GM23248 (cell line): ENCODE measurements around the gene PLPPR3. TPM values are rescaled to one million over a fixed set of nuclear protein-coding genes. Genes with fewer than 3 reads are reported as not detected.

Experiments
- DNase-seq: peaks from one replicate; pipeline ENCODE4 v3.0.0-alpha.2; 2015
- H2AFZ ChIP-seq: fragments of 200-600 bp; sonication (generic); 2 replicates; pipeline ENCODE4 v1.6.1; 2016; ENCODE audit warnings: antibody characterized with exemption
- H3F3A ChIP-seq: fragments of 200-600 bp; sonication (generic); 2 replicates; pipeline ENCODE4 v1.6.1; 2016; ENCODE audit warnings: mild to moderate bottlenecking, antibody characterized with exemption, mixed run types; ENCODE audit not compliant: insufficient read depth
- H3K27ac ChIP-seq: fragments of 200-600 bp; sonication (generic); 2 replicates; pipeline ENCODE4 v1.5.1; 2016; ENCODE audit warnings: mild to moderate bottlenecking
- H3K27me3 ChIP-seq: fragments of 200-600 bp; sonication (generic); replicated peaks from 2 replicates; pipeline ENCODE4 v1.6.1; 2016; ENCODE audit warnings: mild to moderate bottlenecking; ENCODE audit not compliant: insufficient read depth
- H3K36me3 ChIP-seq: fragments of 200-600 bp; sonication (generic); 2 replicates; pipeline ENCODE4 v1.6.1; 2016; ENCODE audit warnings: low read depth, mild to moderate bottlenecking
- H3K4me1 ChIP-seq: fragments of 200-600 bp; sonication (generic); 2 replicates; pipeline ENCODE4 v1.6.1; 2016; ENCODE audit warnings: mild to moderate bottlenecking; ENCODE audit not compliant: insufficient read depth
- H3K4me2 ChIP-seq: fragments of 200-600 bp; sonication (generic); one replicate; pipeline ENCODE4 v1.6.1; 2016; ENCODE audit warnings: mild to moderate bottlenecking; ENCODE audit not compliant: unreplicated experiment
- H3K4me3 ChIP-seq: fragments of 200-600 bp; sonication (generic); 2 replicates; pipeline ENCODE4 v1.5.1; 2016; ENCODE audit warnings: mild to moderate bottlenecking
- H3K79me2 ChIP-seq: fragments of 200-600 bp; sonication (generic); 2 replicates; pipeline ENCODE4 v1.6.1; 2016; ENCODE audit warnings: mild to moderate bottlenecking; ENCODE audit not compliant: insufficient read depth
- H3K9ac ChIP-seq: fragments of 200-600 bp; sonication (generic); 2 replicates; pipeline ENCODE4 v1.6.1; 2016; ENCODE audit warnings: mild to moderate bottlenecking
- H3K9me2 ChIP-seq: fragments of 200-600 bp; sonication (generic); 2 replicates; pipeline ENCODE4 v1.6.1; 2016; ENCODE audit warnings: mixed run types, mild to moderate bottlenecking, moderate library complexity; ENCODE audit not compliant: insufficient read depth
- H3K9me3 ChIP-seq: fragments of 200-600 bp; sonication (generic); one replicate; pipeline ENCODE4 v1.6.1; 2017; ENCODE audit warnings: low read depth
- H4K20me1 ChIP-seq: fragments of 200-600 bp; sonication (generic); 2 replicates; pipeline ENCODE4 v1.6.0; 2016; ENCODE audit not compliant: insufficient read depth
- EZH2 ChIP-seq: fragments of 200-600 bp; sonication (generic); IDR thresholded peaks from 2 replicates; pipeline ENCODE4 v1.6.1; 2018; ENCODE audit warnings: antibody characterized with exemption, mild to moderate bottlenecking; ENCODE audit not compliant: insufficient read depth, poor library complexity, severe bottlenecking
- EZH2phosphoT487 ChIP-seq: fragments of 200-600 bp; sonication (generic); IDR thresholded peaks from 2 replicates; pipeline ENCODE4 v1.6.1; 2018; ENCODE audit warnings: antibody characterized with exemption, moderate library complexity, mild to moderate bottlenecking, low read depth; ENCODE audit not compliant: insufficient read depth
- WGBS, 2 experiments: methylation state at CpG; one replicate each; pipeline ENCODE4 v1.1.6; 2015 to 2017; ENCODE audit warnings: low lambda C conversion rate in 2 of 2, low coverage in 1 of 2; ENCODE audit errors: missing lambda C conversion rate in 2 of 2; 5-methylcytosine and 5-hydroxymethylcytosine counted together
- in situ Hi-C: fragments of 300-500 bp; cut with MboI; formaldehyde crosslinking; loops from 2 replicates; pipeline ENCODE4 v1.15.0; 2020
- polyA plus RNA-seq: library from polyadenylated mRNA; unstranded; fragments of >200 nt; fragmentation: Nextera tagmentation; extraction: Ambion mirVana; gene quantifications from 2 replicates; pipeline ENCODE4 v1.2.1, GENCODE V29; 2016
- total RNA-seq: library from RNA; depleted of rRNA; stranded (reverse); fragments of >200 nt; shearing (Covaris generic); gene quantifications from 2 replicates; pipeline ENCODE4 v1.2.3, GENCODE V29; 2014

The PLPPR3 gene
- total and polyA plus RNA-seq, 2 experiments from 2014 or later: 0.32 TPM; not detected in 1

DNA sequence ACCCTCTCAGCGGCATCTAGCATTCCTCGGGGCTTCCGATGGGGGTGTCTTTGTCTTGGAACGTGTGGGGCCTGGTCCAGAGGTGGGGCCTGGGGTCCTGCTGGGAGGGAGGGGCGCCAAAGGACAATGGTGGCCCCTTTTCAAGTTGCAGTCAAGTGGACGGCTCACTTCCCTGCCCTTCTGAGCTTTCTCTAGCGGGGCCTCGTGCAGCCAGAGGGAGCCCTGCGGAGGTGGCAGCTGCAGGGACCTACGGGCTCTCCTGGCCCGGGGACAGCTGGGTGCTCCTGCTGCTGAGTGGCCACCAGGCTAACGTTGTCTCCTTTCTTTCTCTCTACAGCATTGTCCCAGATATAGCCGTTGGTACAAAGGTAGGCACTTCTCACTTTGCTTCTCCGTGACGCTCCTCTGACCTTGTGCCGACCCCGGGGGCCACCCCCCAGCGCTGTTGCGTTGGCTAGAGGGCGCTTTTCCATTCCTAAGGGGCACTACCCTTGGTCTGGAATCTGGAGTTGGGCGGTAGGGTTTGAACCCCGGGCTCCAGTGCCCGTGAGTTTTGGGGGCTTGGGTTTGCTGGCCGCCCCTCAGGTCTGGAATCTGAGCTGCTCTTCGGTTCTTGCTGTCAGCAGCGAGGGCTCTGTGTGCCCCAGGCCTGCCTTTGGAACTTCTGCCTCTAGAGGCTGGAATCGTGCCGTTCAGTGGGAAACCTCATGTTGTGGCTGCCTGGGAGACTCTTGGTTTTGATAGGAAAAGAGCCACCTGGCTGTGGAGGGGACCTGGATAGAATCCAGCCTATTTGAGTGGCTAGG lies 22.5 kb downstream of the PLPPR3 start:
- Histone ChIP-seq H3K27ac (peak overlapping the region; percentile 93), H3K9me3 (no peaks in the 10 kb centered on the region), H4K20me1 (peaks cover 30% of the 10 kb centered on the region), H3K4me3 (peak overlapping the region; percentile 86), H3K4me1 (peaks cover 32% of the 10 kb centered on the region), H3K9ac (peak overlapping the region; percentile 94), H3F3A (peaks cover 8% of the 10 kb centered on the region), H3K9me2 (no peaks in the 10 kb centered on the region), H3K27me3 (no peaks in the 10 kb centered on the region), H3K79me2 (peaks cover 64% of the 10 kb centered on the region), H2AFZ (no peak overlapping the region), H3K4me2 (peak overlapping the region; percentile 98), H3K36me3 (peaks cover 10% of the 10 kb centered on the region; the same call in 1 of the 2 replicates)
- TF ChIP-seq EZH2phosphoT487: no peak
- TF ChIP-seq EZH2: no peak
- DNase-seq: peak; percentile 70
- 2% methylated on average over 24 to 28 of the region's 28 CpGs for WGBS, 2 experiments
- in situ Hi-C loops: no loop called here

- Histone ChIP-seq H3F3A (peaks cover 8% of the 10 kb centered on the region), H3K4me1 (peaks cover 32% of the 10 kb centered on the region), H3K4me3 (peak overlapping the region; percentile 86), H2AFZ (no peak overlapping the region), H3K4me2 (peak overlapping the region; percentile 98), H3K79me2 (peaks cover 57% of the 10 kb centered on the region), H3K27me3 (no peaks in the 10 kb centered on the region), H4K20me1 (peaks cover 30% of the 10 kb centered on the region), H3K9me3 (no peaks in the 10 kb centered on the region), H3K27ac (peak overlapping the region; percentile 93), H3K36me3 (0 out of 2 replicates have a peak, but pooled peaks cover 10% of the 10 kb centered on the region), H3K9ac (peak overlapping the region; percentile 94), H3K9me2 (no peaks in the 10 kb centered on the region)
- 1% methylated on average over 38 of the region's 44 CpGs for WGBS, 2 experiments
- in situ Hi-C loops: no loop called here
- peak; percentile 57 for DNase-seq
- TF ChIP-seq EZH2phosphoT487 (no peak), EZH2 (no peak)
Observed at GRCh38 chr19:798415-799075, 23.2 kb downstream of the PLPPR3 start.

- Histone ChIP-seq H3K27ac (peak overlapping the region; percentile 93), H3K36me3 (0 out of 2 replicates have a peak, but pooled peaks cover 10% of the 10 kb centered on the region), H3K4me1 (peaks cover 32% of the 10 kb centered on the region), H3K9ac (peak overlapping the region; percentile 94), H3K27me3 (no peaks in the 10 kb centered on the region), H3K79me2 (peaks cover 49% of the 10 kb centered on the region), H4K20me1 (peaks cover 30% of the 10 kb centered on the region), H3K4me2 (peak overlapping the region; percentile 98), H3K9me2 (no peaks in the 10 kb centered on the region), H3K9me3 (no peaks in the 10 kb centered on the region), H3K4me3 (peak overlapping the region; percentile 86), H2AFZ (no peak overlapping the region), H3F3A (peaks cover 8% of the 10 kb centered on the region)
- 2 to 3% methylated on average over 22 to 66 of the region's 129 CpGs for WGBS, 2 experiments
- in situ Hi-C loops: no loop called here
- DNase-seq: peak; percentile 96
- TF ChIP-seq EZH2 (no peak), EZH2phosphoT487 (no peak)
Observed at GRCh38 chr19:797528-798414, 24.0 kb downstream of the PLPPR3 start.
